Parathyroid adenoma (tissue), 2 donors: ENCODE measurements around the gene RHEX.

Experiments
- H2AFZ ChIP-seq: fragments of 300-600 bp; sonication (generic); one replicate; pipeline ENCODE4 v1.7.0; 2017; ENCODE audit warnings: antibody characterized with exemption, mild to moderate bottlenecking
- H3K27ac ChIP-seq: fragments of 300-600 bp; sonication (generic); one replicate; pipeline ENCODE4 v1.7.0; 2017
- H3K27me3 ChIP-seq: fragments of 300-600 bp; sonication (generic); one replicate; pipeline ENCODE4 v1.7.0; 2017; ENCODE audit warnings: low read length; ENCODE audit not compliant: control insufficient read depth, insufficient read depth
- H3K36me3 ChIP-seq: fragments of 300-600 bp; sonication (generic); one replicate; pipeline ENCODE4 v1.7.0; 2017; ENCODE audit warnings: low read length; ENCODE audit not compliant: control insufficient read depth, insufficient read depth
- H3K4me1 ChIP-seq: fragments of 300-600 bp; sonication (generic); one replicate; pipeline ENCODE4 v1.7.0; 2017; ENCODE audit warnings: control low read depth
- H3K4me2 ChIP-seq: fragments of 300-600 bp; sonication (generic); one replicate; pipeline ENCODE4 v1.7.0; 2017; ENCODE audit warnings: low read length
- H3K4me3 ChIP-seq: fragments of 300-600 bp; sonication (generic); one replicate; pipeline ENCODE4 v1.7.0; 2017; ENCODE audit warnings: low read depth, low read length
- H3K79me2 ChIP-seq: fragments of 300-600 bp; sonication (generic); one replicate; pipeline ENCODE4 v1.7.0; 2017; ENCODE audit warnings: control low read depth
- H3K9ac ChIP-seq: fragments of 300-600 bp; sonication (generic); one replicate; pipeline ENCODE4 v1.7.0; 2017; ENCODE audit warnings: mild to moderate bottlenecking
- H3K9me3 ChIP-seq: fragments of 300-600 bp; sonication (generic); one replicate; pipeline ENCODE4 v1.7.0; 2017; ENCODE audit warnings: low read length; ENCODE audit not compliant: control insufficient read depth
- CTCF ChIP-seq: fragments of 300-600 bp; sonication (generic); IDR thresholded peaks from one replicate; pipeline ENCODE4 v1.7.0; 2017; ENCODE audit warnings: antibody characterized with exemption, mild to moderate bottlenecking
- donor health status: primary hyperparathyroidism.

RHEX gene

GRCh38 chr1:206013026-206013795 lies 39.8 kb upstream of the RHEX start:
- Histone ChIP-seq H3K4me2 (no peak overlapping the region), H3K4me1 (no peaks in the 10 kb centered on the region), H3K27me3 (no peaks in the 10 kb centered on the region), H3K36me3 (no peaks in the 10 kb centered on the region), H3K9me3 (no peaks in the 10 kb centered on the region), H3K27ac (no peak overlapping the region), H3K79me2 (no peaks in the 10 kb centered on the region), H3K4me3 (no peak overlapping the region), H3K9ac (no peak overlapping the region), H2AFZ (no peak overlapping the region)
- no peak for TF ChIP-seq CTCF

GRCh38 chr1:206014601-206015000 lies 38.4 kb upstream of the RHEX start:
- Histone ChIP-seq H3K9me3 (no peaks in the 10 kb centered on the region), H3K27ac (no peak overlapping the region), H3K4me3 (no peak overlapping the region), H3K36me3 (no peaks in the 10 kb centered on the region), H3K9ac (no peak overlapping the region), H3K4me2 (no peak overlapping the region), H3K27me3 (no peaks in the 10 kb centered on the region), H3K4me1 (no peaks in the 10 kb centered on the region), H2AFZ (no peak overlapping the region), H3K79me2 (no peaks in the 10 kb centered on the region)
- no peak for TF ChIP-seq CTCF

GRCh38 chr1:206015071-206015470 lies 37.9 kb upstream of the RHEX start:
- no peak for TF ChIP-seq CTCF

GRCh38 chr1:206020393-206021007 lies 32.5 kb upstream of the RHEX start:
- TF ChIP-seq CTCF, result no peak
- Histone ChIP-seq H3K27me3 (no peaks in the 10 kb centered on the region), H3K36me3 (no peaks in the 10 kb centered on the region), H3K27ac (no peak overlapping the region), H3K9me3 (no peaks in the 10 kb centered on the region), H3K4me3 (no peak overlapping the region), H2AFZ (no peak overlapping the region), H3K4me1 (no peaks in the 10 kb centered on the region), H3K9ac (no peak overlapping the region), H3K79me2 (no peaks in the 10 kb centered on the region), H3K4me2 (no peak overlapping the region)

More at GRCh38 chr1:206015071-206015470, 37.9 kb upstream of the RHEX start:
- H2AFZ ChIP-seq, result no peak overlapping the region
- H3K9me3 ChIP-seq, result no peaks in the 10 kb centered on the region
- H3K4me1 ChIP-seq, result no peaks in the 10 kb centered on the region
- H3K79me2 ChIP-seq, result no peaks in the 10 kb centered on the region
- H3K4me2 ChIP-seq, result no peak overlapping the region
- no peaks in the 10 kb centered on the region for H3K27me3 ChIP-seq
- no peaks in the 10 kb centered on the region for H3K36me3 ChIP-seq
- H3K27ac ChIP-seq, result no peak overlapping the region
- no peak overlapping the region for H3K9ac ChIP-seq
- H3K4me3 ChIP-seq, result no peak overlapping the region
